ENCODE data around the gene LRRC37A. TPM values are rescaled to one million over a fixed set of nuclear protein-coding genes. Genes with fewer than 3 reads are reported as not detected.

LRRC37A gene
- total RNA-seq, 2 donors from 2014 or later, result 1.5 to 2.4 TPM

Other genes starting within 250 kb of the LRRC37A start
- 10 to 100 TPM; 29.4 to 40.7 TPM for gene KANSL1, start 101.7 kb upstream of the LRRC37A start, total RNA-seq
- 10 to 100 TPM in 1 of 2 donors, 1 to 10 TPM in 1; 9.8 to 19.1 TPM for gene ARL17B, start 66.6 kb downstream of the LRRC37A start, total RNA-seq
- gene LRRC37A2, start 217.3 kb downstream of the LRRC37A start, total RNA-seq, result 1 to 10 TPM; 6.6 to 6.7 TPM

All from left cardiac atrium (tissue), 2 donors.